Measurements from ENCODE around the gene ACAN. TPM values are rescaled to one million over a fixed set of nuclear protein-coding genes. Genes with fewer than 3 reads are reported as not detected.

Gene ACAN
- total RNA-seq, 1 donor from 2014 or later, result 0.03 TPM

- Mint-ChIP-seq H3K27ac (ENCODE audit: unreplicated experiment) (no peak overlapping the region), H3K36me3 (ENCODE audit: low read depth, unreplicated experiment) (peaks cover 25% of the 10 kb centered on the region), H3K9me3 (ENCODE audit: unreplicated experiment) (no peaks in the 10 kb centered on the region), H3K4me3 (ENCODE audit: unreplicated experiment) (no peak overlapping the region), H3K27me3 (ENCODE audit: unreplicated experiment) (peaks cover 16% of the 10 kb centered on the region), H3K4me1 (ENCODE audit: unreplicated experiment) (no peaks in the 10 kb centered on the region)
- no peak for DNase-seq (ENCODE audit: low spot score)
- no peak for TF ChIP-seq CTCF (IDR thresholded peaks at IDR 0.05; ENCODE audit: unreplicated experiment)
These were observed 68.1 kb downstream of the ACAN start for GRCh38 chr15:88871313-88871712.

GRCh38 chr15:88872106-88872505 lies 68.9 kb downstream of the ACAN start:
- Mint-ChIP-seq H3K27ac (ENCODE audit: unreplicated experiment) (no peak overlapping the region), H3K9me3 (ENCODE audit: unreplicated experiment) (no peaks in the 10 kb centered on the region), H3K4me3 (ENCODE audit: unreplicated experiment) (no peak overlapping the region), H3K36me3 (ENCODE audit: low read depth, unreplicated experiment) (peaks cover 32% of the 10 kb centered on the region), H3K27me3 (ENCODE audit: unreplicated experiment) (peaks cover 15% of the 10 kb centered on the region), H3K4me1 (ENCODE audit: unreplicated experiment) (no peaks in the 10 kb centered on the region)
- TF ChIP-seq CTCF (IDR thresholded peaks at IDR 0.05; ENCODE audit: unreplicated experiment), result no peak
- DNase-seq (ENCODE audit: low spot score), result no peak

- no peak for TF ChIP-seq CTCF (IDR thresholded peaks at IDR 0.05; ENCODE audit: unreplicated experiment)
These were observed 69.5 kb downstream of the ACAN start for GRCh38 chr15:88872706-88873105.

GRCh38 chr15:88873786-88874185 lies 70.5 kb downstream of the ACAN start:
- Mint-ChIP-seq H3K27me3 (ENCODE audit: unreplicated experiment) (peaks cover 17% of the 10 kb centered on the region), H3K36me3 (ENCODE audit: low read depth, unreplicated experiment) (peaks cover 27% of the 10 kb centered on the region), H3K4me3 (ENCODE audit: unreplicated experiment) (no peak overlapping the region), H3K27ac (ENCODE audit: unreplicated experiment) (no peak overlapping the region), H3K9me3 (ENCODE audit: unreplicated experiment) (no peaks in the 10 kb centered on the region), H3K4me1 (ENCODE audit: unreplicated experiment) (no peaks in the 10 kb centered on the region)
- no peak for TF ChIP-seq CTCF (IDR thresholded peaks at IDR 0.05; ENCODE audit: unreplicated experiment)
- DNase-seq (ENCODE audit: low spot score), result no peak

More at GRCh38 chr15:88872706-88873105, 69.5 kb downstream of the ACAN start:
- Mint-ChIP-seq H3K27ac (ENCODE audit: unreplicated experiment) (no peak overlapping the region), H3K9me3 (ENCODE audit: unreplicated experiment) (no peaks in the 10 kb centered on the region), H3K36me3 (ENCODE audit: low read depth, unreplicated experiment) (peaks cover 30% of the 10 kb centered on the region), H3K27me3 (ENCODE audit: unreplicated experiment) (peaks cover 15% of the 10 kb centered on the region), H3K4me1 (ENCODE audit: unreplicated experiment) (no peaks in the 10 kb centered on the region), H3K4me3 (ENCODE audit: unreplicated experiment) (no peak overlapping the region)
- no peak for DNase-seq (ENCODE audit: low spot score)

GRCh38 chr15:88874275-88874674 lies 71.0 kb downstream of the ACAN start:
- Mint-ChIP-seq H3K4me3 (ENCODE audit: unreplicated experiment) (no peak overlapping the region), H3K4me1 (ENCODE audit: unreplicated experiment) (no peaks in the 10 kb centered on the region), H3K27ac (ENCODE audit: unreplicated experiment) (no peak overlapping the region), H3K9me3 (ENCODE audit: unreplicated experiment) (no peaks in the 10 kb centered on the region), H3K36me3 (ENCODE audit: low read depth, unreplicated experiment) (peaks cover 27% of the 10 kb centered on the region), H3K27me3 (ENCODE audit: unreplicated experiment) (peaks cover 17% of the 10 kb centered on the region)
- no peak for TF ChIP-seq CTCF (IDR thresholded peaks at IDR 0.05; ENCODE audit: unreplicated experiment)
- no peak for DNase-seq (ENCODE audit: low spot score)

All from endothelial cell (in vitro differentiated cells).